ENCODE data around the gene SAFB. TPM values are rescaled to one million over a fixed set of nuclear protein-coding genes. Genes with fewer than 3 reads are reported as not detected.
"Not testable (repeated sequence)": the region's sequence is repeated elsewhere in the genome, so short reads cannot be mapped to it uniquely, and the experiment has no call there.

Gene SAFB
- total and polyA plus RNA-seq, 2 of the 4 experiments (the other 2 are of a cell fraction), result 18.5 to 41.2 TPM

DNA sequence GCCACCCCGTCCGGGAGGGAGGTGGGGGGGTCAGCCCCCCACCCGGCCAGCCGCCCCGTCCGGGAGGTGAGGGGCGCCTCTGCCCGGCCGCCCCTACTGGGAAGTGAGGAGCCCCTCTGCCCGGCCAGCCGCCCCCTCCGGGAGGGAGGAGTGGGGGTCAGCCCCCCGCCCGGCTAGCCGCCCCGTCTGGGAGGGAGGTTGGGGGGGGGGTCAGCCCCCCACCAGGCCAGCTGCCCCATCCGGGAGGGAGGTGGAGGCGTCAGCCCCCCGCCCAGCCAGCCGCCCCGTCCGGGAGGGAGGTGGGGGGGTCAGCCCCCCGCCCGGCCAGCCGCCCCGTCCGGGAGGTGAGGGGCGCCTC, 79.1 kb downstream of the SAFB start:
- H3K56ac ChIP-seq (ENCODE audit: extremely low read depth, insufficient read depth, low read length); H3K4me3 ChIP-seq (ENCODE audit: insufficient read depth, low read depth, low read length); H2BK5ac ChIP-seq (ENCODE audit: low read depth, low read length, poor library complexity, severe bottlenecking); H4K8ac ChIP-seq (ENCODE audit: low read depth in 2 of 2, low read length in 2 of 2); in situ Hi-C loops (cut with MboI; ENCODE audit: low sequenced_read_pairs); H2BK20ac ChIP-seq (ENCODE audit: low read depth, low read length); H3K27ac ChIP-seq (ENCODE audit: insufficient read depth, low read length); BruUV-seq (replicated peaks); ATAC-seq (ENCODE audit: low read depth); H3K4ac ChIP-seq (ENCODE audit: low read depth, low read length); dilution Hi-C loops (cut with HindIII; ENCODE audit: low sequenced_read_pairs, unreplicated experiment); H2AK5ac ChIP-seq (ENCODE audit: low read depth, low read length); H3K23ac ChIP-seq (ENCODE audit: low read depth, low read length); intact Hi-C loops (cut with micrococcal nuclease); H4K91ac ChIP-seq (ENCODE audit: insufficient read depth, low read depth, low read length); H4K5ac ChIP-seq (ENCODE audit: low read depth, low read length); H2BK120ac ChIP-seq (ENCODE audit: low read depth, low read length); DNase-seq; H3K9me3 ChIP-seq (ENCODE audit: control insufficient read depth, insufficient read depth, low read length); H3K27me3 ChIP-seq (ENCODE audit: control insufficient read depth, insufficient read depth, low read length); H2AFZ ChIP-seq (replicated peaks; ENCODE audit: low read length, poor library complexity); H2AK9ac ChIP-seq (replicated peaks; ENCODE audit: low read depth, low read length, poor library complexity); POLR2A ChIA-PET (ENCODE audit: unreplicated experiment); H3K18ac ChIP-seq (ENCODE audit: low read depth, low read length); H3K9ac ChIP-seq (ENCODE audit: low read depth, low read length); H2BK15ac ChIP-seq (ENCODE audit: low read depth, low read length); H3K4me1 ChIP-seq (ENCODE audit: control insufficient read depth, insufficient read depth, low read length); H3K4me2 ChIP-seq (ENCODE audit: low read depth, low read length); H3K9me1 ChIP-seq (ENCODE audit: insufficient read depth, low read length); CTCF ChIA-PET; H3K14ac ChIP-seq (replicated peaks; ENCODE audit: low read depth, low read length): not testable (repeated sequence)
- Histone ChIP-seq H4K20me1 (ENCODE audit: insufficient read depth, low read length) (peaks cover 31% of the 10 kb centered on the region), H3K36me3 (ENCODE audit: control insufficient read depth, insufficient read depth, low read length) (peaks cover 59% of the 10 kb centered on the region), H3K79me1 (ENCODE audit: low read depth in 1 of 2, low read length in 2 of 2) (peaks cover 11 to 46% of the 10 kb centered on the region in 2 experiments; a peak in 3 of 4 replicates)
- WGBS, 2 experiments (ENCODE audit: extremely low coverage in 2 of 2, insufficient read length in 1 of 2), result no CpG with 5 or more reads among the region's 28 CpGs
